Measurements from ENCODE around the gene INO80C. TPM values are rescaled to one million over a fixed set of nuclear protein-coding genes. Genes with fewer than 3 reads are reported as not detected.

The INO80C gene
- polyA plus RNA-seq, 1 donor = 31.2 TPM

DNA sequence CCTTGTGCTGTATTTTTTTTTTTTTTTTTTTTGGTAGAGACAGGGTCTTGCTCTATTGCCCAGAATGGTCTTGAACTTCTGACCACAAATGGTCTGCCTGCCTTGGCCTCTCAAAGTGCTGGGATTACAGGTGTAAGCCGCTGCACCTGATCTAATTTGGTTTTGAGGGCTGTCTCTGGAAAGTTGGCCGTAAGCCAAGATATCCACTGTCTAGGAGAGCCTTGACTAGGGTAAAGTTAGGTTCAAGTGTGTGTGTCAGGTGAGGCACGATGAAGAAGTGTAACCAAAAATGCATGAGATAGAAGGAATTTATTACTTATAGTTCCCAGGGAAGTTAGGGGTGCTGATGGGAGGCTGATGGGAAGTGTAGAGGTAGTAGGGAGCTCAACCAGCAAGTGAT is 46.7 kb downstream of the INO80C start:
- H3K27me3 ChIP-seq (ENCODE audit: control insufficient read depth, insufficient read depth, low read length) = no peaks in the 10 kb centered on the region
- H3K9me3 ChIP-seq (ENCODE audit: control insufficient read depth, low read depth, low read length) = no peaks in the 10 kb centered on the region
- DNase-seq = no peak
- H3K4me1 ChIP-seq (ENCODE audit: control insufficient read depth, insufficient read depth, low read length) = no peaks in the 10 kb centered on the region
- WGBS (ENCODE audit: insufficient coverage, low lambda C conversion rate) = 40% methylated on average over 1 of the region's 3 CpGs
- H3K27ac ChIP-seq (ENCODE audit: low read length) = no peak overlapping the region
- no peaks in the 10 kb centered on the region for H3K36me3 ChIP-seq (ENCODE audit: control insufficient read depth, insufficient read depth, low read length)
- no peak overlapping the region for H3K4me3 ChIP-seq (ENCODE audit: low read length)

- Histone ChIP-seq H3K36me3 (ENCODE audit: control insufficient read depth, insufficient read depth, low read length) (no peaks in the 10 kb centered on the region), H3K27ac (ENCODE audit: low read length) (no peak overlapping the region), H3K4me1 (ENCODE audit: control insufficient read depth, insufficient read depth, low read length) (no peaks in the 10 kb centered on the region), H3K4me3 (ENCODE audit: low read length) (no peak overlapping the region), H3K9me3 (ENCODE audit: control insufficient read depth, low read depth, low read length) (no peaks in the 10 kb centered on the region), H3K27me3 (ENCODE audit: control insufficient read depth, insufficient read depth, low read length) (no peaks in the 10 kb centered on the region)
- no CpG with 5 or more reads among the region's 6 CpGs for WGBS (ENCODE audit: insufficient coverage, low lambda C conversion rate)
- DNase-seq = no peak
Measured at GRCh38 chr18:35444636-35445035, 53.1 kb downstream of the INO80C start.

GRCh38 chr18:35443847-35444246 is 53.9 kb downstream of the INO80C start:
- no peak overlapping the region for H3K4me3 ChIP-seq (ENCODE audit: low read length)
- H3K27ac ChIP-seq (ENCODE audit: low read length) = no peak overlapping the region
- no peaks in the 10 kb centered on the region for H3K9me3 ChIP-seq (ENCODE audit: control insufficient read depth, low read depth, low read length)
- H3K4me1 ChIP-seq (ENCODE audit: control insufficient read depth, insufficient read depth, low read length) = no peaks in the 10 kb centered on the region
- DNase-seq = no peak
- no peaks in the 10 kb centered on the region for H3K27me3 ChIP-seq (ENCODE audit: control insufficient read depth, insufficient read depth, low read length)
- H3K36me3 ChIP-seq (ENCODE audit: control insufficient read depth, insufficient read depth, low read length) = no peaks in the 10 kb centered on the region
- no CpG with 5 or more reads among the region's 2 CpGs for WGBS (ENCODE audit: insufficient coverage, low lambda C conversion rate)

DNA sequence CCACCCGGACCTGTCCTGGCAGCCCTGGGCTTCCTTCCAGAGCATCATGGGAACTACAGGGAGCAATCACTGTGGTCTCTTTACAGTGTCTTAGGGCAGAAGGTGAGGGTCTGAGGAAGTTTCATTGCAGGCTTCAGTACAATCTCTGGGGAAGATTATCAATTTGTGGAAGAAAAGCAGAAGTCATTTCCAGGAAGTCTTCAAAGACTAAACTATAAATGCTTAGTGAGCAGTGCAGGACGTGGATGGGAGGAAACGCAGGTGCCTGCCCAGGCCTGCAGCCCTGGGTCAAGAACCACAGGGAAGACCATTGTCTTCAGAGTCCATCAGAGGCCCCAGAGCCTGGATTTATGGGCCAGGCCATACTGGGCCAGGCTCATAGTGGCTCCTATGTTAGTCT is 54.3 kb downstream of the INO80C start:
- no peaks in the 10 kb centered on the region for H3K9me3 ChIP-seq (ENCODE audit: control insufficient read depth, low read depth, low read length)
- no peaks in the 10 kb centered on the region for H3K27me3 ChIP-seq (ENCODE audit: control insufficient read depth, insufficient read depth, low read length)
- DNase-seq = no peak
- H3K36me3 ChIP-seq (ENCODE audit: control insufficient read depth, insufficient read depth, low read length) = no peaks in the 10 kb centered on the region
- WGBS (ENCODE audit: insufficient coverage, low lambda C conversion rate) = no CpG with 5 or more reads among the region's 3 CpGs
- H3K4me1 ChIP-seq (ENCODE audit: control insufficient read depth, insufficient read depth, low read length) = no peaks in the 10 kb centered on the region
- no peak overlapping the region for H3K4me3 ChIP-seq (ENCODE audit: low read length)
- H3K27ac ChIP-seq (ENCODE audit: low read length) = no peak overlapping the region

DNA sequence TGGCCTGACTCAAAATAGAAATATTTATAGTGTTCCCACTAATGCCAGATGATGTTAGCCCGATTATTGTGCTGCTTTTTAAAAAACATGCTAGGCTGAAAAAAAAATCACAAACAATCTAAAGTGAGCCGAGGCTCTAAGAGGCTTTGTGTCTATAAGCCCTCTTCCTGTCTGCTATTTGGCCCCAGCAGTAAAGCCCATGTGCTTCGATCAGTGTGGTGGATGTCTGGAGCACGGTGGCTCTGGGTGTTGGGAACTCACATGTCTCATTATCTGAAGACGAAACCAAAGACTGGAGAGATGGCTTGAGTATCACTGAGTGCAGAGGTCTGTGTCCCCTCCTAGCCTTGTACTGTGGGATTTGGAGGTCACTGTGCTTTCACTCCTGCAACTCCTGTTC is 55.1 kb downstream of the INO80C start:
- Histone ChIP-seq H3K4me1 (ENCODE audit: control insufficient read depth, insufficient read depth, low read length) (no peaks in the 10 kb centered on the region), H3K27me3 (ENCODE audit: control insufficient read depth, insufficient read depth, low read length) (no peaks in the 10 kb centered on the region), H3K9me3 (ENCODE audit: control insufficient read depth, low read depth, low read length) (no peaks in the 10 kb centered on the region), H3K36me3 (ENCODE audit: control insufficient read depth, insufficient read depth, low read length) (no peaks in the 10 kb centered on the region), H3K27ac (ENCODE audit: low read length) (no peak overlapping the region), H3K4me3 (ENCODE audit: low read length) (no peak overlapping the region)
- no CpG with 5 or more reads among the region's 5 CpGs for WGBS (ENCODE audit: insufficient coverage, low lambda C conversion rate)
- no peak for DNase-seq

- Histone ChIP-seq H3K9me3 (ENCODE audit: control insufficient read depth, low read depth, low read length) (no peaks in the 10 kb centered on the region), H3K36me3 (ENCODE audit: control insufficient read depth, insufficient read depth, low read length) (no peaks in the 10 kb centered on the region), H3K27ac (ENCODE audit: low read length) (no peak overlapping the region), H3K27me3 (ENCODE audit: control insufficient read depth, insufficient read depth, low read length) (no peaks in the 10 kb centered on the region), H3K4me1 (ENCODE audit: control insufficient read depth, insufficient read depth, low read length) (no peaks in the 10 kb centered on the region), H3K4me3 (ENCODE audit: low read length) (no peak overlapping the region)
- no peak for DNase-seq
- no CpG with 5 or more reads among the region's 9 CpGs for WGBS (ENCODE audit: insufficient coverage, low lambda C conversion rate)
Measured at GRCh38 chr18:35441857-35442595, 55.7 kb downstream of the INO80C start.

GRCh38 chr18:35438480-35439234 is 59.1 kb downstream of the INO80C start:
- Histone ChIP-seq H3K4me3 (ENCODE audit: low read length) (no peak overlapping the region), H3K27ac (ENCODE audit: low read length) (no peak overlapping the region), H3K36me3 (ENCODE audit: control insufficient read depth, insufficient read depth, low read length) (no peaks in the 10 kb centered on the region), H3K9me3 (ENCODE audit: control insufficient read depth, low read depth, low read length) (no peaks in the 10 kb centered on the region), H3K4me1 (ENCODE audit: control insufficient read depth, insufficient read depth, low read length) (no peaks in the 10 kb centered on the region), H3K27me3 (ENCODE audit: control insufficient read depth, insufficient read depth, low read length) (no peaks in the 10 kb centered on the region)
- no CpG with 5 or more reads among the region's 1 CpG for WGBS (ENCODE audit: insufficient coverage, low lambda C conversion rate)
- no peak for DNase-seq

DNA sequence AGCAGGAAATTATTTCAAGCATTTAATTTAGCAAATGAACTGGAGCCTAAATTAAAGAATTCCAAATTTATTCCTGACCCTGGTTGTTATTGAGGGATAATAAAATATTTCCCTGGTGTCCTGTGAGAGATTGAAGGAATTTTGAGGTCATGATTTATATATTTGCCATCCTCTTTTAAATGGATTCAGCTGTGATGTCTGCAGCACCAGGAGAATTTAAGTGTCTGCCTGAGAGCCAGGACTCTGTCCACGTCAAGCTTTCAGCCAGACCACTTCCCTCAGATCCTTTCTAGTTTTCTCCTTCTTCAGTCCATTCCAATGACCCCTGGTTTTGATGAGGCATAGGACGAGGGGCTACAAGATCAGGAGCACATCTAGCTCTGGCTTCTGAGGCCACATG is 59.9 kb downstream of the INO80C start:
- no CpG with 5 or more reads among the region's 2 CpGs for WGBS (ENCODE audit: insufficient coverage, low lambda C conversion rate)
- no peaks in the 10 kb centered on the region for H3K36me3 ChIP-seq (ENCODE audit: control insufficient read depth, insufficient read depth, low read length)
- H3K4me1 ChIP-seq (ENCODE audit: control insufficient read depth, insufficient read depth, low read length) = no peaks in the 10 kb centered on the region
- no peak overlapping the region for H3K4me3 ChIP-seq (ENCODE audit: low read length)
- no peaks in the 10 kb centered on the region for H3K27me3 ChIP-seq (ENCODE audit: control insufficient read depth, insufficient read depth, low read length)
- H3K27ac ChIP-seq (ENCODE audit: low read length) = no peak overlapping the region
- DNase-seq = no peak
- no peaks in the 10 kb centered on the region for H3K9me3 ChIP-seq (ENCODE audit: control insufficient read depth, low read depth, low read length)

DNA sequence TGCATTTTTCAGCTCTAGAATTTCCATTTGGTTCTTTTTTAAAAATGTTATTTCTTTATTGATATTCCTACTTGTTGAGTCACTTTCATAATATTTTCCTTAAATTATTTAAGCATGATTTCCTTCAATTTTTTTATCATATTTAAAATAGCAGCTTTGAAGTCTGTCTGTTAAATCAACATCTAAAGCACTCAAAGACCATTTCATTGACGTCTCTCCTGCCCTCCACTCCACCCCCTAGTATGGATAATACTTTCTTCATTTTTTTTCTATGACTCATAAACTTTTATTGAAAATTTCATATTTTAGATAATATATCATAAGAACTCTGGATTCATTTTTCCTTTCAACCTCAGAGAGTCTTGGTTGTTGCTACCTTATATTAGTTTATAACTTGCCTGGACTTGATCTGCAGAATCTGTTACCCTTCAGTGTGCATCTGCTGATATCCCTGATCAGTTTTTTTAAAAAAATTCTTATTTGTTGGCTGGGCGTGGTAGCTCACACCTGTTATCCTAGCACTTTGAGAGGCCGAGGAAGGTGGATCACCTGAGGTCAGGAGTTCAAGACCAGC is 61.6 kb downstream of the INO80C start:
- no peak overlapping the region for H3K4me3 ChIP-seq (ENCODE audit: low read length)
- 100% methylated on average over 1 of the region's 3 CpGs for WGBS (ENCODE audit: insufficient coverage, low lambda C conversion rate)
- H3K9me3 ChIP-seq (ENCODE audit: control insufficient read depth, low read depth, low read length) = no peaks in the 10 kb centered on the region
- no peaks in the 10 kb centered on the region for H3K36me3 ChIP-seq (ENCODE audit: control insufficient read depth, insufficient read depth, low read length)
- H3K27me3 ChIP-seq (ENCODE audit: control insufficient read depth, insufficient read depth, low read length) = no peaks in the 10 kb centered on the region
- no peak overlapping the region for H3K27ac ChIP-seq (ENCODE audit: low read length)
- DNase-seq = no peak
- no peaks in the 10 kb centered on the region for H3K4me1 ChIP-seq (ENCODE audit: control insufficient read depth, insufficient read depth, low read length)

DNA sequence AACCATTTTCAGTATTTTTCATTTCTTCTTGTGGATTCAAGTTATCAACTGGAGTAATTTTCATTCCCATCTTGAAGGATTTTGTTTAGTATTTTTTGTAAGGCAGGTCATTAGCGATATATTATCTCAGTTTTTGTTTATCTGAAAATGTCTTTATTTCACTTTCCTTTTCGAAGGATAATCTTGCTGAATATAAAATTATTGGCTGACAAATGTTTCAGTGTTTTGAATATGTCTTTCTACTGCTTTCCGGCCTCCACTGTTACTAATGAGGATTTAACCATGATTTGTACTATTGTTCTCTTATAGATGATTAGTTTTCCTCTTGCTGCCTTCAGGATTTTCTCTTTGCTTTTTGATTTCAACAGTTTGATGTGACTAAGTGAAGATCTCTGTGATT is 62.4 kb downstream of the INO80C start:
- Histone ChIP-seq H3K27me3 (ENCODE audit: control insufficient read depth, insufficient read depth, low read length) (no peaks in the 10 kb centered on the region), H3K4me1 (ENCODE audit: control insufficient read depth, insufficient read depth, low read length) (no peaks in the 10 kb centered on the region), H3K9me3 (ENCODE audit: control insufficient read depth, low read depth, low read length) (no peaks in the 10 kb centered on the region), H3K27ac (ENCODE audit: low read length) (no peak overlapping the region), H3K36me3 (ENCODE audit: control insufficient read depth, insufficient read depth, low read length) (no peaks in the 10 kb centered on the region), H3K4me3 (ENCODE audit: low read length) (no peak overlapping the region)
- 93% methylated on average over 3 of the region's 3 CpGs for WGBS (ENCODE audit: insufficient coverage, low lambda C conversion rate)
- DNase-seq = no peak

Data from large intestine (tissue), 3 donors.